Measurements from ENCODE around the gene ADAMTS18. TPM values are rescaled to one million over a fixed set of nuclear protein-coding genes. Genes with fewer than 3 reads are reported as not detected.

Gene ADAMTS18
- total RNA-seq, 5 donors from 2014 or later (not counting 1 experiment from before 2014, with no cell fraction given): not detected

DNA sequence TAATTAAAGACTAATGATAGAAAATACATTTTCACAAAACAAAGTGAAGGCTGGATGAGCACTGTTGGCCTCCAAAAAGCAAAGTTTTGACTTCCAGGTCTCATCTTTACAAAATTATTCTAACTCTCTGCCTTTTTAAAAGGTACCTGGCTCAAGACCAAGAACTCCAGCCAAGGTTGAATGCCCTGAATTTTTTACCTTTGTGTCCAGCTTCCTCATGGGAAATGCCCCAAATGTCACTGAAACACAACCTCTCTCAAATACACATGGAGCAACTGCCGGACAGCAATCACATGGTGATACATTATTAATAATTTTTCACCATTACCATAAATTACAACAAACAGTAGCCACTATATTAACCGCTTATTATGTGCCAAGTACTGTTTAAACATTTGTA, 32.2 kb downstream of the ADAMTS18 start:
- Histone ChIP-seq H3K27me3 (replicated peaks in 1 of 2; ENCODE audit: control insufficient read depth in 2 of 2, extremely low read depth in 1 of 2, insufficient read depth in 2 of 2, low read length in 1 of 2) (peaks cover 0 to 3% of the 10 kb centered on the region in 2 experiments), H3K27ac (ENCODE audit: low read length) (no peak overlapping the region), H3K4me1 (ENCODE audit: control insufficient read depth in 1 of 2, extremely low read depth in 1 of 2, insufficient read depth in 2 of 2, low read length in 2 of 2) (no peaks in the 10 kb centered on the region), H3K4me3 (ENCODE audit: control insufficient read depth in 1 of 2, extremely low read depth in 1 of 2, low read length in 1 of 2) (no peak overlapping the region), H3K36me3 (ENCODE audit: control insufficient read depth in 2 of 2, extremely low read depth in 1 of 2, insufficient read depth in 1 of 2, low read length in 1 of 2) (no peaks in the 10 kb centered on the region), H3K9me3 (no peaks in the 10 kb centered on the region)
- DNase-seq (no peak), ATAC-seq (replicated peaks in 1 of 4) (no peak)
- Mint-ChIP-seq H3K27ac (no peak overlapping the region), H3K4me1 (no peaks in the 10 kb centered on the region), H3K4me3 (no peak overlapping the region), H3K27me3 (peaks cover 15 to 17% of the 10 kb centered on the region in 2 donors), H3K36me3 (no peaks in the 10 kb centered on the region), H3K9me3 (peaks cover 0 to 5% (median 0%) of the 10 kb centered on the region in 3 donors)
- CTCF ChIA-PET: no interaction called here
- POLR2A ChIA-PET: no interaction called here
- no CpG with 5 or more reads among the region's 2 CpGs for WGBS (ENCODE audit: insufficient coverage)

DNA sequence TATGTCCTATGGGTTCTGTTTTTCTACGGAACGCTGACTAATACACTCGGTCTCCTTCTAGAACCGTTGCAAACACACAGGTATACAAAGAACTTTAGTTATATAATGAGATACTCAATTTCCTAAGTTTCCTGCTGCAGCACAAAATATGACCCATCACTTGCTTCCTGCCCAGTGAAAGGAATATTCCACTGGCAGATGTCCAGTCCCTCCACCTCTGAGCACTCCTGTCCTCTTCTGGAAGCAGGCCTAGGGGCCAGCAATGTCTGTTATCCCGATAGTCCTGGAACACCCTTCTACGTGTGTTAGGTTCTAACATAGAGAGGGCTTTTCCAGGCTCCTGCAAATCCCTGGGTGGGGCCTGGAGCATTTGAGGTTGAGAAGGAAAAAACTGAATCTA, 32.7 kb downstream of the ADAMTS18 start:
- DNase-seq (no peak), ATAC-seq (replicated peaks in 1 of 4) (no peak)
- Histone ChIP-seq H3K4me1 (ENCODE audit: control insufficient read depth in 1 of 2, extremely low read depth in 1 of 2, insufficient read depth in 2 of 2, low read length in 2 of 2) (no peaks in the 10 kb centered on the region), H3K4me3 (ENCODE audit: control insufficient read depth in 1 of 2, extremely low read depth in 1 of 2, low read length in 1 of 2) (no peak overlapping the region), H3K27me3 (replicated peaks in 1 of 2; ENCODE audit: control insufficient read depth in 2 of 2, extremely low read depth in 1 of 2, insufficient read depth in 2 of 2, low read length in 1 of 2) (peaks cover 0 to 3% of the 10 kb centered on the region in 2 experiments), H3K9me3 (no peaks in the 10 kb centered on the region), H3K36me3 (ENCODE audit: control insufficient read depth in 2 of 2, extremely low read depth in 1 of 2, insufficient read depth in 1 of 2, low read length in 1 of 2) (no peaks in the 10 kb centered on the region), H3K27ac (ENCODE audit: low read length) (no peak overlapping the region)
- WGBS (ENCODE audit: insufficient coverage): 80% methylated on average over 2 of the region's 6 CpGs
- Mint-ChIP-seq H3K9me3 (peaks cover 0 to 5% (median 0%) of the 10 kb centered on the region in 3 donors), H3K4me1 (no peaks in the 10 kb centered on the region), H3K27ac (no peak overlapping the region), H3K27me3 (peaks cover 16 to 18% of the 10 kb centered on the region in 2 donors), H3K4me3 (no peak overlapping the region), H3K36me3 (no peaks in the 10 kb centered on the region)
- ChIA-PET POLR2A (no interaction called here), CTCF (no interaction called here)

DNA sequence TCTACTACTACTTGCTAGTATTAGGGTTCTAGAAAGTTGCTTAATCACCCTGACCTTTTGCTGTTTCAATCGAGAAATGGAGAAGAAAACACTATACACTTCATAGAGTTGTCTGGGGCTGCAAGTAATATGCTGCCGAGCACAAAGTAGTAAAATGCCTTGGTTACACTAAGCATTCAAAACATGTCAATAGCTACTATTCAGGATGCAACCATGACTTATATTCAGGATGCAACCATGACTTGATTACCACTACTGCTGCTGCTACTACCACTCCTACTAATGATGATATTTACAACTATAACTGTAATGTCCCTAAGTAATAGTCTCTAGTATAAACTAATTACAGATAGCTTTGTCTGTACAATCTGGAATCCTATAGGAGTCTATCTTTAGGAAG, 35.3 kb downstream of the ADAMTS18 start:
- no peak for DNase-seq
- no peaks in the 10 kb centered on the region for H3K9me3 ChIP-seq
- POLR2A ChIA-PET: no interaction called here

DNA sequence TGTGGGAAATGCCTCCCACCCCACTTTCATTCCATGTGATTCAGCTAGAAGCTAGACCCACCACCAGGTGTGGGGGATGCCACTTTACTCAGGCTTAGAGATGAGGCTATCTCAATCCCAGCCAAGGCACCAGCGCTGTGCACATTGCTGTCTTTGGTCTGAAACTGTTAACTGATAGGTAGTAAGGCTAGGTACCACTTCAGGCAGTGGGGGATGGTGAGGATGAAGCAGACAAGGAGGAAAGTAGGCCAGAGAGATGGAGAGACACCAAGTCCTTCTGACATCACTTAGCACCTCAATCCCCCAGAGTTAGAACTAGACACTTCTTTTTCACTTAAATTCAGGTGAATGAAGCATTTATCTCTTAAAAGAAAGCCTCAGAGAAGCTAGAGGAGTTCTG, 35.8 kb downstream of the ADAMTS18 start:
- no peaks in the 10 kb centered on the region for H3K36me3 ChIP-seq (ENCODE audit: control insufficient read depth in 2 of 2, extremely low read depth in 1 of 2, insufficient read depth in 1 of 2, low read length in 1 of 2)
- Mint-ChIP-seq H3K9me3 (no peaks in the 10 kb centered on the region), H3K27ac (no peak overlapping the region), H3K36me3 (no peaks in the 10 kb centered on the region), H3K27me3 (peaks cover 13 to 16% of the 10 kb centered on the region in 2 donors), H3K4me3 (no peak overlapping the region), H3K4me1 (no peaks in the 10 kb centered on the region)
- no CpG with 5 or more reads among the region's 1 CpG for WGBS (ENCODE audit: insufficient coverage)
- CTCF ChIA-PET: no interaction called here
- H3K27ac ChIP-seq (ENCODE audit: low read length): no peak overlapping the region
- no peak for ATAC-seq (replicated peaks in 1 of 4)
- DNase-seq: no peak
- H3K9me3 ChIP-seq: no peaks in the 10 kb centered on the region
- H3K27me3 ChIP-seq (replicated peaks in 1 of 2; ENCODE audit: control insufficient read depth in 2 of 2, extremely low read depth in 1 of 2, insufficient read depth in 2 of 2, low read length in 1 of 2): no peaks in the 10 kb centered on the region
- no peaks in the 10 kb centered on the region for H3K4me1 ChIP-seq (ENCODE audit: control insufficient read depth in 1 of 2, extremely low read depth in 1 of 2, insufficient read depth in 2 of 2, low read length in 2 of 2)
- no peak overlapping the region for H3K4me3 ChIP-seq (ENCODE audit: control insufficient read depth in 1 of 2, extremely low read depth in 1 of 2, low read length in 1 of 2)
- POLR2A ChIA-PET: no interaction called here

More for the DNA sequence above, 35.3 kb downstream of the ADAMTS18 start:
- H3K27me3 Mint-ChIP-seq: peaks cover 13 to 16% of the 10 kb centered on the region in 2 donors
- H3K4me3 Mint-ChIP-seq: no peak overlapping the region
- Histone ChIP-seq H3K27ac (ENCODE audit: low read length) (no peak overlapping the region), H3K27me3 (replicated peaks in 1 of 2; ENCODE audit: control insufficient read depth in 2 of 2, extremely low read depth in 1 of 2, insufficient read depth in 2 of 2, low read length in 1 of 2) (peaks cover 0 to under 1% of the 10 kb centered on the region in 2 experiments), H3K4me1 (ENCODE audit: control insufficient read depth in 1 of 2, extremely low read depth in 1 of 2, insufficient read depth in 2 of 2, low read length in 2 of 2) (no peaks in the 10 kb centered on the region), H3K36me3 (ENCODE audit: control insufficient read depth in 2 of 2, extremely low read depth in 1 of 2, insufficient read depth in 1 of 2, low read length in 1 of 2) (no peaks in the 10 kb centered on the region), H3K4me3 (ENCODE audit: control insufficient read depth in 1 of 2, extremely low read depth in 1 of 2, low read length in 1 of 2) (no peak overlapping the region)
- CTCF ChIA-PET: no interaction called here
- no peak for ATAC-seq (replicated peaks in 1 of 4)
- H3K36me3 Mint-ChIP-seq: no peaks in the 10 kb centered on the region
- H3K27ac Mint-ChIP-seq: no peak overlapping the region
- no peaks in the 10 kb centered on the region for H3K4me1 Mint-ChIP-seq
- no peaks in the 10 kb centered on the region for H3K9me3 Mint-ChIP-seq
- WGBS (ENCODE audit: insufficient coverage): no CpG with 5 or more reads among the region's 2 CpGs

DNA sequence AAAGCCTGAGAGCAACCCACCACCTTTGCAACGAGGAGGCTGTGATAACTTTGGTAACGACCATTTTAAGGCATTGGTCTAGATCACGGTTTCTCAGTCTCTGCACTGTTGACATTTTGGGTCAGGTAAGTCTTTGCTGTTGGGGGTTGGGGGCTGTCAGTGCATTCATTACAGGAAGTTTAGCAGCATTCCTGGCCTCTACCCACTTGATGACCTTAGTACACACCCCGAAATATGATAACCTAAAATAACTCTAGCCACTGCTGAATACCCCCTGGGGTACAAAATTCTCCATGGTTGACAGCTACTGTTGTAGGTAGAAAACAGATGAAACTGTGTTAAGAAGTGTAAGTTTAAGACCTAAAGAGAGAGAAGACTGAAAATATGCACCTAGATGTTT, 36.3 kb downstream of the ADAMTS18 start:
- Mint-ChIP-seq H3K27ac (no peak overlapping the region), H3K4me3 (no peak overlapping the region), H3K27me3 (peaks cover 13% of the 10 kb centered on the region in 2 donors), H3K36me3 (no peaks in the 10 kb centered on the region), H3K9me3 (no peaks in the 10 kb centered on the region), H3K4me1 (no peaks in the 10 kb centered on the region)
- WGBS (ENCODE audit: insufficient coverage): no CpG with 5 or more reads among the region's 4 CpGs
- Histone ChIP-seq H3K36me3 (ENCODE audit: control insufficient read depth in 2 of 2, extremely low read depth in 1 of 2, insufficient read depth in 1 of 2, low read length in 1 of 2) (no peaks in the 10 kb centered on the region), H3K27me3 (replicated peaks in 1 of 2; ENCODE audit: control insufficient read depth in 2 of 2, extremely low read depth in 1 of 2, insufficient read depth in 2 of 2, low read length in 1 of 2) (no peaks in the 10 kb centered on the region), H3K4me1 (ENCODE audit: control insufficient read depth in 1 of 2, extremely low read depth in 1 of 2, insufficient read depth in 2 of 2, low read length in 2 of 2) (no peaks in the 10 kb centered on the region), H3K27ac (ENCODE audit: low read length) (no peak overlapping the region), H3K4me3 (ENCODE audit: control insufficient read depth in 1 of 2, extremely low read depth in 1 of 2, low read length in 1 of 2) (no peak overlapping the region), H3K9me3 (no peaks in the 10 kb centered on the region)
- CTCF ChIA-PET: interaction anchor here in 1 of 2 donors (0.6 kb wide), 1 partner anchor 26 kb away, joined by 3 read pairs; no protein-coding TSS in a partner anchor
- DNase-seq (no peak), ATAC-seq (replicated peaks in 1 of 4) (no peak)
- POLR2A ChIA-PET: no interaction called here

DNA sequence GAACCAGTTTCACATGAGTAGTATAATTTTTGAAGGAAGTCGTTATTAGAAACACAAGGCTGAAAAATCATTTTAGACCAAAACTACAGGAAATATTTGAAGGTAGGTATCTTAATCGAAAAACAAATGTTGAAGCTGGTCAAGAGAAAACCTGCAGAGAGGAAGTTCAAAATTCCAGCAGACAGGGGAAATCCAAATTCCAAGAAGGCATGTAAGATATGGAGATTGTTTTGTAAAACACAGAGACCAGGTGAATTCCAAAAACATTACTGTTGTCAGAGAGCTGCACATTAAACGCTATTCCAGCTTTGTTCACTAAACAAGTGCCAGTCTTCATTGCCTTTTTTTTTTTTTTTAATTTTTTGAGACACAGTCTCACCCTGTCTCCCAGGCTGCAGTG, 38.4 kb downstream of the ADAMTS18 start:
- Histone ChIP-seq H3K36me3 (ENCODE audit: control insufficient read depth in 2 of 2, extremely low read depth in 1 of 2, insufficient read depth in 1 of 2, low read length in 1 of 2) (no peaks in the 10 kb centered on the region), H3K9me3 (no peaks in the 10 kb centered on the region), H3K4me1 (ENCODE audit: control insufficient read depth in 1 of 2, extremely low read depth in 1 of 2, insufficient read depth in 2 of 2, low read length in 2 of 2) (no peaks in the 10 kb centered on the region), H3K27ac (ENCODE audit: low read length) (no peak overlapping the region), H3K4me3 (ENCODE audit: control insufficient read depth in 1 of 2, extremely low read depth in 1 of 2, low read length in 1 of 2) (no peak overlapping the region), H3K27me3 (replicated peaks in 1 of 2; ENCODE audit: control insufficient read depth in 2 of 2, extremely low read depth in 1 of 2, insufficient read depth in 2 of 2, low read length in 1 of 2) (no peaks in the 10 kb centered on the region)
- Mint-ChIP-seq H3K4me1 (no peaks in the 10 kb centered on the region), H3K27ac (no peak overlapping the region), H3K9me3 (peaks cover 0 to 5% (median 0%) of the 10 kb centered on the region in 3 donors), H3K27me3 (peaks cover 12 to 18% of the 10 kb centered on the region in 2 donors), H3K4me3 (no peak overlapping the region), H3K36me3 (no peaks in the 10 kb centered on the region)
- ChIA-PET CTCF (no interaction called here), POLR2A (interaction anchor here in 1 of 2 donors (0.7 kb wide), 1 partner anchor 23 kb away, joined by 5 read pairs; no protein-coding TSS in a partner anchor)
- ATAC-seq (replicated peaks in 1 of 4) (no peak), DNase-seq (no peak)
- 86% methylated on average over 1 of the region's 3 CpGs for WGBS (ENCODE audit: insufficient coverage)

DNA sequence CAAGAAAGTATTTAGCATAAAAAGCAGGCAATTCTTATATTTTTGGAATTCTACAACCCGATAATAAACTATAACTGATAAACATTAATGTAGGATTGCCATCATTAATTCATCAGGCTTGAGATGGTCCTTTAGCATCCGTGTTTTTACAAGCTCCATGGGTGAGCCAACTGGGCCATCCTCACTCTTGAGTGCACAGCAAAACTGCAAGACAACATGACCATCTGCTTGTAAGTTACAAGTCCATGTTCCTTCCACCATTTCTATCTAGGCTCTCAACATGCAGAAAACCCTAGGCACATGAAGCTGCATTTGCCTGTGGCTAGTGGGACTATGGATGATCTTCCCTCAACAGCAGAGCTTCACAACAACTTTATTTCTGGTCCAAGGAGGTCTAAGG, 40.1 kb downstream of the ADAMTS18 start:
- peaks cover 0 to 5% (median 0%) of the 10 kb centered on the region in 3 donors for H3K9me3 Mint-ChIP-seq
- H3K4me3 Mint-ChIP-seq: no peak overlapping the region
- H3K27ac Mint-ChIP-seq: no peak overlapping the region
- H3K9me3 ChIP-seq: no peaks in the 10 kb centered on the region
- no peaks in the 10 kb centered on the region for H3K27me3 ChIP-seq (replicated peaks in 1 of 2; ENCODE audit: control insufficient read depth in 2 of 2, extremely low read depth in 1 of 2, insufficient read depth in 2 of 2, low read length in 1 of 2)
- H3K36me3 ChIP-seq (ENCODE audit: control insufficient read depth in 2 of 2, extremely low read depth in 1 of 2, insufficient read depth in 1 of 2, low read length in 1 of 2): no peaks in the 10 kb centered on the region
- H3K4me3 ChIP-seq (ENCODE audit: control insufficient read depth in 1 of 2, extremely low read depth in 1 of 2, low read length in 1 of 2): no peak overlapping the region
- H3K27me3 Mint-ChIP-seq: peaks cover 12 to 13% of the 10 kb centered on the region in 2 donors
- ChIA-PET POLR2A (no interaction called here), CTCF (no interaction called here)
- ATAC-seq (replicated peaks in 1 of 4) (no peak), DNase-seq (no peak)
- 67% methylated on average over 1 of the region's 2 CpGs for WGBS (ENCODE audit: insufficient coverage)
- no peaks in the 10 kb centered on the region for H3K4me1 ChIP-seq (ENCODE audit: control insufficient read depth in 1 of 2, extremely low read depth in 1 of 2, insufficient read depth in 2 of 2, low read length in 2 of 2)
- no peak overlapping the region for H3K27ac ChIP-seq (ENCODE audit: low read length)
- no peaks in the 10 kb centered on the region for H3K4me1 Mint-ChIP-seq
- H3K36me3 Mint-ChIP-seq: no peaks in the 10 kb centered on the region

All from T-cell (primary cell).